Spleen (tissue), 13 donors: Measurements from ENCODE around the gene ZNF468. TPM values are rescaled to one million over a fixed set of nuclear protein-coding genes. Genes with fewer than 3 reads are reported as not detected.
"Not testable (repeated sequence)": the region's sequence is repeated elsewhere in the genome, so short reads cannot be mapped to it uniquely, and the experiment has no call there.

Experiments used
- DNase-seq: peaks from one replicate; pipeline ENCODE4 v3.0.0-alpha.2; 2020
- H3K27ac ChIP-seq, 8 donors: fragments of 200-600 bp; sonication (generic) in 7 of 8; 1 replicate in 4 of 8; 2 replicates in 4 of 8; pipeline versions ENCODE4 v1.5.0 to v1.8.0; 2016 to 2021; ENCODE audit warnings: inconsistent platforms in 4 of 8, mild to moderate bottlenecking in 4 of 8, moderate library complexity in 1 of 8
- H3K27me3 ChIP-seq, 7 donors: fragments of 200-600 bp; sonication (generic) in 6 of 7; replicated peaks in 1 of 7; 1 replicate in 4 of 7; 2 replicates in 3 of 7; pipeline versions ENCODE4 v1.5.0 to v1.8.0; 2016 to 2021; ENCODE audit warnings: inconsistent platforms in 3 of 7, mild to moderate bottlenecking in 1 of 7
- H3K36me3 ChIP-seq, 6 donors: fragments of 200-600 bp; sonication (generic) in 5 of 6; 1 replicate in 4 of 6; 2 replicates in 2 of 6; pipeline versions ENCODE4 v1.5.0 to v1.8.0; 2016 to 2021; ENCODE audit warnings: inconsistent platforms in 2 of 6
- H3K4me1 ChIP-seq, 6 donors: fragments of 200-600 bp; sonication (generic) in 5 of 6; 1 replicate in 3 of 6; 2 replicates in 3 of 6; pipeline versions ENCODE4 v1.5.0 to v1.8.0; 2016 to 2021; ENCODE audit warnings: inconsistent platforms in 3 of 6
- H3K4me3 ChIP-seq, 8 donors: fragments of 200-600 bp; sonication (generic) in 7 of 8; 1 replicate in 4 of 8; 2 replicates in 4 of 8; pipeline versions ENCODE4 v1.5.0 to v1.8.0; 2016 to 2021; ENCODE audit warnings: inconsistent platforms in 4 of 8, mild to moderate bottlenecking in 4 of 8, moderate library complexity in 2 of 8
- H3K9me3 ChIP-seq, 8 donors: fragments of 200-600 bp; sonication (generic) in 7 of 8; 1 replicate in 4 of 8; 2 replicates in 4 of 8; pipeline versions ENCODE4 v1.5.0 to v1.8.0; 2016 to 2021; ENCODE audit warnings: inconsistent platforms in 4 of 8
- POLR2A ChIP-seq, 3 donors: fragments of 450-650 bp; IDR thresholded peaks; one replicate each; pipeline ENCODE4 v1.5.1; 2017; ENCODE audit warnings: antibody characterized with exemption in 3 of 3, mild to moderate bottlenecking in 1 of 3
- POLR2AphosphoS5 ChIP-seq, 3 donors: sonication (generic); formaldehyde crosslinking; IDR thresholded peaks; one replicate each; pipeline ENCODE4 v1.5.1; 2017; ENCODE audit warnings: antibody characterized with exemption in 3 of 3
- WGBS, 5 donors: extraction: QIAGEN DNeasy Blood & Tissue Kit in 3 of 5; methylation state at CpG; one replicate each; pipeline versions ENCODE4 v1.1.5 to v1.1.7; 2013 to 2018; 5-methylcytosine and 5-hydroxymethylcytosine counted together
- intact Hi-C: fragments of 100-400 bp; cut with DNase I; formaldehyde crosslinking; loops from one replicate; pipeline ENCODE4 v1.15.0; 2023; ENCODE audit warnings: low total_unique reads
- long read RNA-seq, 2 donors: transcript quantifications; one replicate each; lab custom pipeline, GENCODE V29; 2026
- polyA plus RNA-seq, 3 donors: library from polyadenylated mRNA; stranded (reverse); fragments of 200-250 nt; gene quantifications; one replicate each; pipeline ENCODE4 v1.2.1, GENCODE V29; 2013
- total RNA-seq, 7 donors: library from RNA; depleted of rRNA in 3 of 7; stranded (reverse); fragments of >200 nt in 3 of 7; fragmentation: NEBNext Ultra II Directional in 4 of 7; extraction: Animal tissue kit (Norgen Biotek cat#: 25700) in 4 of 7; gene quantifications; one replicate each; pipeline versions ENCODE4 v1.1.0 to v1.2.1, GENCODE V29; 2016 to 2021
- TF ChIP-seq, protein P1 (sequence below), 11 experiments: fragments of 200-600 bp in 7 of 11; fragments of 450-650 bp in 4 of 11; sonication (generic) in 4 of 11; IDR thresholded peaks in 8 of 11; conservative IDR thresholded peaks in 3 of 11; 1 replicate in 7 of 11; 2 replicates in 4 of 11; pipeline versions ENCODE4 v1.4.0 to v1.8.0; 2016 to 2021; ENCODE audit warnings: antibody characterized with exemption in 11 of 11, inconsistent platforms in 4 of 11, mild to moderate bottlenecking in 1 of 11
- donor health status: healthy with polysubstance abuse.
- donor health status: DM: no; HTN: no; CAD: no; lungs with moderate emphysema.
- donor health status: DM: no; HTN: no; CAD: no.
- donor health status: Bipolar disorder and iron deficiency.
- donor health status: healthy.
- donor health status: DM: no; HTN: no; CAD: no.
- donor health status: DM: yes; HTN: yes; CAD: no.

ZNF468 gene
- total RNA-seq (10 to 100 TPM; 16.9 to 23.8 (median 18.7) TPM), polyA plus RNA-seq (1 to 10 TPM; 5.6 to 8.6 (median 5.9) TPM)
- long read RNA-seq, donor 1, result 0 reads
- long read RNA-seq, donor 2, result 0 reads

DNA sequence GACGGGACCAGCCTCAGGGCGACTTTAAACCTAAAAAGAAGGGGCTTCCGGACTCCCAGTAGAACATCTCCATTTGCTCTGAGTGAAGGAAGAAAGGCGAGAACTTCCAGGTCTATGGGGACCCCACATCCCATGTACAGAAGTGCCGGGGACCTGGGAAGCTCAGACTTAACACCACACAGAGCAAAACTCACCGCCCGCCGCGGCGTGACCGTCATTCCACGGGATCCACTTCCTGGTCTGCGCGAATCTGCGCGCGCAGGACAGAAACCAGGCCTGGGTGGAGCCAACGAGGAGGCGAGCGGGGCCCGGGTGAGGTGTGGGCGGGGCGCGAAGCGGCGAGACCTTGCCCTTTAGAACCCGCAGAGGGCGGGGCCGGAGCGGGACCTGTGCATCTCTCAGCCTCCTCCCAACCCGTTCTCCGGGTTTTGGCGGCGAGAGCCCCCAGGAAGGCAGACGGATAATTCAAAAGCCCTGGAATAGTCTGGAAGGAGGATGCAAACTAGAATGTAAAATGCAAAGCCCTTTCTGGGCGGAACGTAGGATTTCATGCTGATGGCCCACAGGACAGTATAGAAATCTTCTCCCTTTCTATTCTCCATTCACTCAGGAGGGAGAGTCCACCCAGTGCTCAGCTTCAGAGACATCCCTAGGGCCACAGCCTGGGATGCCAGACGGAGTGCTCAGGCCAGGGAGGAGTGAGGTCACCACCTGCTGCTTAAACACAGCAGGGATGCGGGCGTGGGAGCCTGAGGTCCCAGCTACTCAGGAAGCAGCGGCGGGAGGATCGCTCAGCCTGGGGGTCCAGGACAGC, at the start of gene ZNF468:
Gene ZNF468, minus strand, starts transcription at position 242 of the 814 bp plus-strand sequence. CDS start 3,347 bp downstream, outside the sequence.
- Histone ChIP-seq H3K4me1 (peaks cover 0 to 28% (median 8%) of the 10 kb centered on the region in 6 donors), H3K4me3 (peak within 1 kb of the TSS; percentile 57 to 81 (median 68)), H3K36me3 (peaks cover 7 to 23% (median 19%) of the 10 kb centered on the region in 6 donors), H3K9me3 (peaks cover 0 to 17% (median 0%) of the 10 kb centered on the region in 8 donors), H3K27ac (peak within 1 kb of the TSS in 7 of 8 donors; percentile 27 to 83 (median 76))
- 1 to 10% (median 5%) methylated on average over 26 to 42 of the region's 43 CpGs for WGBS, 5 donors
- TF ChIP-seq POLR2AphosphoS5 (IDR thresholded peaks at IDR 0.05), result peak; percentile 88 to 91 (median 88)
- TF ChIP-seq, protein P1, sequence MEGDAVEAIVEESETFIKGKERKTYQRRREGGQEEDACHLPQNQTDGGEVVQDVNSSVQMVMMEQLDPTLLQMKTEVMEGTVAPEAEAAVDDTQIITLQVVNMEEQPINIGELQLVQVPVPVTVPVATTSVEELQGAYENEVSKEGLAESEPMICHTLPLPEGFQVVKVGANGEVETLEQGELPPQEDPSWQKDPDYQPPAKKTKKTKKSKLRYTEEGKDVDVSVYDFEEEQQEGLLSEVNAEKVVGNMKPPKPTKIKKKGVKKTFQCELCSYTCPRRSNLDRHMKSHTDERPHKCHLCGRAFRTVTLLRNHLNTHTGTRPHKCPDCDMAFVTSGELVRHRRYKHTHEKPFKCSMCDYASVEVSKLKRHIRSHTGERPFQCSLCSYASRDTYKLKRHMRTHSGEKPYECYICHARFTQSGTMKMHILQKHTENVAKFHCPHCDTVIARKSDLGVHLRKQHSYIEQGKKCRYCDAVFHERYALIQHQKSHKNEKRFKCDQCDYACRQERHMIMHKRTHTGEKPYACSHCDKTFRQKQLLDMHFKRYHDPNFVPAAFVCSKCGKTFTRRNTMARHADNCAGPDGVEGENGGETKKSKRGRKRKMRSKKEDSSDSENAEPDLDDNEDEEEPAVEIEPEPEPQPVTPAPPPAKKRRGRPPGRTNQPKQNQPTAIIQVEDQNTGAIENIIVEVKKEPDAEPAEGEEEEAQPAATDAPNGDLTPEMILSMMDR (IDR thresholded peaks at IDR 0.05 in 8 of 11, conservative IDR thresholded peaks at IDR 0.05 in 3 of 11), result peak in 8 of 11 experiments; percentile 8 to 44 (median 18)
- H3K27me3 ChIP-seq, intact Hi-C loops: not testable (repeated sequence)
- DNase-seq, result peak; percentile 93

- intact Hi-C loops, H3K4me3 ChIP-seq, H3K4me1 ChIP-seq, DNase-seq, H3K27me3 ChIP-seq, H3K27ac ChIP-seq: not testable (repeated sequence)
- Histone ChIP-seq H3K36me3 (peaks cover 0 to 35% (median 27%) of the 10 kb centered on the region in 6 donors), H3K9me3 (peaks cover 0 to 53% (median 37%) of the 10 kb centered on the region in 8 donors)
- 82 to 91% (median 89%) methylated on average over 14 to 16 of the region's 16 CpGs for WGBS, 5 donors
Observed at GRCh38 chr19:52904052-52904780, 46.8 kb upstream of the ZNF468 start.

DNA sequence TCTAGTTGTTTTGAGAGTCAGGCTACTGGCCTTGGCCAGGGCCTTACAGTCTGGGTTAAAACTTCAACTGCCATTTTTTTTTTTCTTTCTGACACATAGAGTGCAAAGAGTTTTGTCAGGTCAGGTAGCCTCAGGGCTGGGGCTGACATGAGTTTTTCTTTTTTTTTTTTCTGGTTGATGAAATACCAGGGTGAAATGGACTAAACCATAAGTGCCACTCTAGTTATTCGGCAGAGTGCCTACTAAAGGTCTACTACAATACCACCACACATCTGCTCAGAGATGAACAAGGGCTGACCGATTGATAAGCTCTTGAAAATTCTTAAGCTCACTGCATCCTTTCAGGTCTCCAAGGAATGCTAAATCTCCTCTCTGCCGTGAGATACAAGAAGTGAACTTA, 44.4 kb upstream of the ZNF468 start:
- H3K4me1 ChIP-seq, result peaks cover under 1 to 12% (median 8%) of the 10 kb centered on the region in 6 donors
- 90 to 97% (median 91%) methylated on average over 3 of the region's 3 CpGs for WGBS, 5 donors
- TF ChIP-seq, protein P1 (IDR thresholded peaks at IDR 0.05 in 8 of 11, conservative IDR thresholded peaks at IDR 0.05 in 3 of 11), result no peak
- no peak for TF ChIP-seq POLR2A (IDR thresholded peaks at IDR 0.05)
- TF ChIP-seq POLR2AphosphoS5 (IDR thresholded peaks at IDR 0.05), result no peak
- no peak for DNase-seq
- H3K36me3 ChIP-seq, result peaks cover 0 to 11% (median 10%) of the 10 kb centered on the region in 6 donors
- no peaks in the 10 kb centered on the region for H3K27me3 ChIP-seq
- H3K27ac ChIP-seq, result no peak overlapping the region
- peaks cover 0 to 29% (median 14%) of the 10 kb centered on the region in 8 donors for H3K9me3 ChIP-seq
- no peak overlapping the region for H3K4me3 ChIP-seq
- intact Hi-C loops, result no loop called here

DNA sequence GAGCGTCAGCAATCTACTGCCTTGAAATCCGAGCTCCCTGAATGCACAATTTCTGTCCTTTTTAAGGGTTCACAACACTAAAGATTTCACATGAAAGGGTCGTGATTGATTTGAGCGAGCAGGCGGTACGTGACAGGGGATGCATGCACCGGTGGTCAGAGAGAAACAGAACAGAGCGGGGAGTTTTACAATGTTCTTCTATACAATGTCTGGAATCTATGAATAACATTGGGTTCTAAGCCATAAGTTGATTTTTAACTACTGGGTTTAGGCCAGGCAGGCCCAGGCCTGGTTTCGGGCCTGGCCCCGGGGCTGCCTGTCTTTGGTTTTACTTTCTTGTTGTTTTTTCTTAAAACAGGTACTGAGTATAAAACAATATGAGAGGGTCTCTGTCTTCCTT, 41.2 kb upstream of the ZNF468 start:
- Histone ChIP-seq H3K36me3 (peaks cover 0 to 20% (median 0%) of the 10 kb centered on the region in 6 donors), H3K4me1 (peaks cover 7 to 23% (median 17%) of the 10 kb centered on the region in 6 donors)
- H3K27me3 ChIP-seq, DNase-seq, H3K27ac ChIP-seq, H3K9me3 ChIP-seq, intact Hi-C loops, H3K4me3 ChIP-seq: not testable (repeated sequence)
- WGBS, 5 donors, result 94 to 99% (median 97%) methylated on average over 10 of the region's 10 CpGs
